PC-3 (cell line): Measurements from ENCODE around the gene ME2. TPM values are rescaled to one million over a fixed set of nuclear protein-coding genes. Genes with fewer than 3 reads are reported as not detected.

Source experiments
- ATAC-seq: fragments of 200-7000 bp; cut with Tn5 transposase; 2 replicates; pipeline ENCODE4 v1.9.1; 2020; ENCODE audit warnings: mild to moderate bottlenecking, moderate library complexity
- BruUV-seq: library from RNA; stranded (reverse); fragments of 400-500 nt; replicated peaks from 2 replicates; lab custom pipeline; 2021; lab: Mats Ljungman, UMichigan
- CTCF ChIA-PET: fragments of 300-600 bp; sonication (Branson Sonifier 250); formaldehyde crosslinking; loops from one replicate; lab custom pipeline; 2022; ENCODE audit warnings: antibody characterized with exemption; lab: Charles Lee
- POLR2A ChIA-PET: fragments of 300-600 bp; sonication (Branson Sonifier 250); formaldehyde crosslinking; loops from one replicate; lab custom pipeline; 2022; ENCODE audit warnings: antibody characterized with exemption; ENCODE audit not compliant: unreplicated experiment; lab: Charles Lee
- DNase-seq: peaks from one replicate; pipeline ENCODE4 v3.0.0-alpha.2; 2015
- H2AFZ ChIP-seq: fragments of 300-600 bp; sonication (generic); 2 replicates; pipeline ENCODE4 v1.6.0; 2016; ENCODE audit warnings: antibody characterized with exemption, low read length
- H3F3A ChIP-seq: fragments of 300-600 bp; sonication (generic); one replicate; pipeline ENCODE4 v1.6.0; 2017; ENCODE audit warnings: antibody characterized with exemption, low read length, control low read depth, mild to moderate bottlenecking; ENCODE audit not compliant: unreplicated experiment
- H3K27ac ChIP-seq: fragments of 300-600 bp; sonication (generic); 2 replicates; pipeline ENCODE4 v1.5.1; 2016; ENCODE audit warnings: mild to moderate bottlenecking, low read length
- H3K27me3 ChIP-seq: fragments of 300-600 bp; sonication (generic); 2 replicates; pipeline ENCODE4 v1.6.1; 2016; ENCODE audit warnings: low read length, mixed read lengths
- H3K36me3 ChIP-seq: fragments of 300-600 bp; sonication (generic); 2 replicates; pipeline ENCODE4 v1.6.1; 2016; ENCODE audit warnings: low read depth, mixed run types, low read length, mixed read lengths
- H3K4me1 ChIP-seq: fragments of 300-600 bp; sonication (generic); 2 replicates; pipeline ENCODE4 v1.5.1; 2016; ENCODE audit warnings: low read length; ENCODE audit not compliant: insufficient read depth
- H3K4me2 ChIP-seq: fragments of 300-600 bp; sonication (generic); 2 replicates; pipeline ENCODE4 v1.6.0; 2016; ENCODE audit warnings: low read length
- H3K4me3 ChIP-seq: fragments of 300-600 bp; sonication (generic); 2 replicates; pipeline ENCODE4 v1.5.1; 2016; ENCODE audit warnings: mild to moderate bottlenecking, low read length, mixed read lengths
- H3K79me2 ChIP-seq: fragments of 300-600 bp; sonication (generic); 2 replicates; pipeline ENCODE4 v1.6.1; 2017; ENCODE audit warnings: low read length, mixed read lengths
- H3K9ac ChIP-seq: fragments of 300-600 bp; sonication (generic); 2 replicates; pipeline ENCODE4 v1.6.0; 2016; ENCODE audit warnings: mild to moderate bottlenecking, low read length
- H3K9me2 ChIP-seq: fragments of 300-600 bp; sonication (generic); replicated peaks from 2 replicates; pipeline ENCODE4 v1.6.1; 2016; ENCODE audit warnings: mixed run types, low read length, mixed read lengths
- H3K9me3 ChIP-seq: fragments of 300-600 bp; sonication (generic); 2 replicates; pipeline ENCODE4 v1.6.1; 2016; ENCODE audit warnings: low read length, mixed read lengths
- H4K20me1 ChIP-seq: fragments of 300-600 bp; sonication (generic); 2 replicates; pipeline ENCODE4 v1.6.1; 2016; ENCODE audit warnings: low read length, mixed read lengths
- EZH2 ChIP-seq: fragments of 300-600 bp; sonication (generic); IDR thresholded peaks from one replicate; pipeline ENCODE4 v1.6.1; 2017; ENCODE audit warnings: antibody characterized with exemption, mild to moderate bottlenecking, low read length; ENCODE audit not compliant: unreplicated experiment
- EZH2phosphoT487 ChIP-seq: fragments of 300-600 bp; sonication (generic); IDR thresholded peaks from 2 replicates; pipeline ENCODE4 v1.6.1; 2018; ENCODE audit warnings: mild to moderate bottlenecking, antibody characterized with exemption, low read length, borderline replicate concordance
- intact Hi-C: fragments of 100-400 bp; cut with micrococcal nuclease; formaldehyde crosslinking; loops from 2 replicates; pipeline ENCODE4 v1.9.0; 2023
- total RNA-seq: library from RNA; depleted of rRNA; stranded (reverse); fragments of >200 nt; gene quantifications from 2 replicates; pipeline ENCODE4 v1.2.3, GENCODE V29; 2014
- TF ChIP-seq, protein P1 (sequence below): fragments of 300-600 bp; sonication (generic); conservative IDR thresholded peaks from 2 replicates; pipeline ENCODE4 v1.5.1; 2017; ENCODE audit warnings: antibody characterized with exemption, low read depth, mild to moderate bottlenecking, low read length

Gene ME2
- total RNA-seq, 1 experiment from 2014 or later, result 29.1 TPM

DNA sequence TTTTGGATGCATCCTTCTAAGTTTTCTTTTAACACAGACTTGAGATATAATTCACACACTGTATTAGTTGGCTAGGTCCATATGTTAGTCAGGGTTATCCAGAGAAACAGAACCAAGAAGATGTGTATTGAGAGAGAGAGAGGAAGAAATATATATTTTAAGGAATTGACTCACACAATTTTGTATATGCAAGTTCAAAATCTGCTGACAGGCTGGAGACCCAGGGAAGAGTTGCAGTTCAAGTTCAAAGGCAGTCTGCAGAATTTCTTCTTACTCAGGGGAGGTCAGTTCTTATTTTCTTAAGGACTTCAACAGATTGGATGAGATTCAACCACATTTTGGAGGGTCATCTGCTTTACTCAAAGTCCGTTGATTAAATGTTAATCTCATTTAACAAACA is 36.1 kb upstream of the ME2 start:
- H3K4me2 ChIP-seq, result no peak overlapping the region
- no TSS peak for BruUV-seq
- no peaks in the 10 kb centered on the region for H3K9me3 ChIP-seq
- H3K4me1 ChIP-seq, result peaks cover 6% of the 10 kb centered on the region; the same call in 1 of the 2 replicates
- no peak overlapping the region for H3K9ac ChIP-seq
- POLR2A ChIA-PET, result no interaction called here
- H3K4me3 ChIP-seq, result no peak overlapping the region
- no peak for ATAC-seq
- no peaks in the 10 kb centered on the region for H3K79me2 ChIP-seq
- H4K20me1 ChIP-seq, result no peaks in the 10 kb centered on the region
- no peak overlapping the region for H2AFZ ChIP-seq
- H3K36me3 ChIP-seq, result no peaks in the 10 kb centered on the region
- no peaks in the 10 kb centered on the region for H3K9me2 ChIP-seq
- CTCF ChIA-PET, result no interaction called here
- TF ChIP-seq, protein P1, sequence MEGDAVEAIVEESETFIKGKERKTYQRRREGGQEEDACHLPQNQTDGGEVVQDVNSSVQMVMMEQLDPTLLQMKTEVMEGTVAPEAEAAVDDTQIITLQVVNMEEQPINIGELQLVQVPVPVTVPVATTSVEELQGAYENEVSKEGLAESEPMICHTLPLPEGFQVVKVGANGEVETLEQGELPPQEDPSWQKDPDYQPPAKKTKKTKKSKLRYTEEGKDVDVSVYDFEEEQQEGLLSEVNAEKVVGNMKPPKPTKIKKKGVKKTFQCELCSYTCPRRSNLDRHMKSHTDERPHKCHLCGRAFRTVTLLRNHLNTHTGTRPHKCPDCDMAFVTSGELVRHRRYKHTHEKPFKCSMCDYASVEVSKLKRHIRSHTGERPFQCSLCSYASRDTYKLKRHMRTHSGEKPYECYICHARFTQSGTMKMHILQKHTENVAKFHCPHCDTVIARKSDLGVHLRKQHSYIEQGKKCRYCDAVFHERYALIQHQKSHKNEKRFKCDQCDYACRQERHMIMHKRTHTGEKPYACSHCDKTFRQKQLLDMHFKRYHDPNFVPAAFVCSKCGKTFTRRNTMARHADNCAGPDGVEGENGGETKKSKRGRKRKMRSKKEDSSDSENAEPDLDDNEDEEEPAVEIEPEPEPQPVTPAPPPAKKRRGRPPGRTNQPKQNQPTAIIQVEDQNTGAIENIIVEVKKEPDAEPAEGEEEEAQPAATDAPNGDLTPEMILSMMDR, result no peak
- TF ChIP-seq EZH2 (no peak), EZH2phosphoT487 (no peak)
- DNase-seq, result no peak
- intact Hi-C loops, result no loop called here
- H3K27me3 ChIP-seq, result no peaks in the 10 kb centered on the region
- no peak overlapping the region for H3K27ac ChIP-seq
- H3F3A ChIP-seq, result no peaks in the 10 kb centered on the region

- no peak for ATAC-seq
- TF ChIP-seq, protein P1, result no peak
- TF ChIP-seq EZH2phosphoT487 (no peak), EZH2 (no peak)
- POLR2A ChIA-PET, result no interaction called here
Observed at GRCh38 chr18:50844554-50844953, 34.4 kb upstream of the ME2 start.

DNA sequence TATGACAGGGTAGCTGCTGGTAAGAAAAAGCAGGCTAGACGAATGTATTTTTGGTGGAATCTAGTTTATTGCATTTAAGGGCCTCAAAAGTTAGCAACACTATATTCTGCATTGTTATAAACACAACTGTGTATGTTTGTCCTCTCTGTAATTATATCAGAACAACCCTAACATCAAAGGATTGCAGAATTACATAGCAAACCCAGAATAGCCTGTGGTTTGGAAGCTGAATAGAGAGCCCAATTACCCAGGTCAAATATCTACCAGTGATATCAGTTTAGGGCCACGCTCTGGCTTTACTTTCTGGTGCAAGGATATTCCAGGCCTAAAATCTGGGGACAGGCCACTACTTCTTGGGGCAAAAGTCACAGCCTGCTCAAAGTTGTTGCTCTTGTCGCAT is 34.0 kb upstream of the ME2 start:
- BruUV-seq, result no TSS peak
- intact Hi-C loops, result no loop called here
- ATAC-seq, result no peak
- H3K27me3 ChIP-seq, result no peaks in the 10 kb centered on the region
- no peaks in the 10 kb centered on the region for H3F3A ChIP-seq
- H3K79me2 ChIP-seq, result no peaks in the 10 kb centered on the region
- CTCF ChIA-PET, result no interaction called here
- no peak overlapping the region for H3K4me2 ChIP-seq
- no peak for TF ChIP-seq EZH2phosphoT487
- TF ChIP-seq, protein P1, result no peak
- no peak for TF ChIP-seq EZH2
- H3K4me3 ChIP-seq, result no peak overlapping the region
- no peaks in the 10 kb centered on the region for H3K9me3 ChIP-seq
- no peak overlapping the region for H2AFZ ChIP-seq
- no peak overlapping the region for H3K27ac ChIP-seq
- no peak overlapping the region for H3K9ac ChIP-seq
- H3K9me2 ChIP-seq, result no peaks in the 10 kb centered on the region
- DNase-seq, result no peak
- POLR2A ChIA-PET, result no interaction called here
- no peaks in the 10 kb centered on the region for H3K4me1 ChIP-seq
- H4K20me1 ChIP-seq, result no peaks in the 10 kb centered on the region
- H3K36me3 ChIP-seq, result no peaks in the 10 kb centered on the region

More at GRCh38 chr18:50844554-50844953, 34.4 kb upstream of the ME2 start:
- Histone ChIP-seq H3K79me2 (no peaks in the 10 kb centered on the region), H3K4me2 (no peak overlapping the region), H3K9me3 (no peaks in the 10 kb centered on the region), H2AFZ (no peak overlapping the region), H3K36me3 (no peaks in the 10 kb centered on the region), H3K27me3 (no peaks in the 10 kb centered on the region), H3K27ac (no peak overlapping the region), H3K9ac (no peak overlapping the region), H4K20me1 (no peaks in the 10 kb centered on the region), H3F3A (no peaks in the 10 kb centered on the region), H3K4me3 (no peak overlapping the region), H3K4me1 (no peaks in the 10 kb centered on the region), H3K9me2 (no peaks in the 10 kb centered on the region)
- CTCF ChIA-PET, result no interaction called here
- DNase-seq, result no peak
- no TSS peak for BruUV-seq
- intact Hi-C loops, result no loop called here
